ENCODE measurements around the gene CACNA2D2. TPM values are rescaled to one million over a fixed set of nuclear protein-coding genes. Genes with fewer than 3 reads are reported as not detected.

The CACNA2D2 gene
- total and polyA plus RNA-seq, 8 donors = 15.4 to 86.6 (median 30.2) TPM

DNA sequence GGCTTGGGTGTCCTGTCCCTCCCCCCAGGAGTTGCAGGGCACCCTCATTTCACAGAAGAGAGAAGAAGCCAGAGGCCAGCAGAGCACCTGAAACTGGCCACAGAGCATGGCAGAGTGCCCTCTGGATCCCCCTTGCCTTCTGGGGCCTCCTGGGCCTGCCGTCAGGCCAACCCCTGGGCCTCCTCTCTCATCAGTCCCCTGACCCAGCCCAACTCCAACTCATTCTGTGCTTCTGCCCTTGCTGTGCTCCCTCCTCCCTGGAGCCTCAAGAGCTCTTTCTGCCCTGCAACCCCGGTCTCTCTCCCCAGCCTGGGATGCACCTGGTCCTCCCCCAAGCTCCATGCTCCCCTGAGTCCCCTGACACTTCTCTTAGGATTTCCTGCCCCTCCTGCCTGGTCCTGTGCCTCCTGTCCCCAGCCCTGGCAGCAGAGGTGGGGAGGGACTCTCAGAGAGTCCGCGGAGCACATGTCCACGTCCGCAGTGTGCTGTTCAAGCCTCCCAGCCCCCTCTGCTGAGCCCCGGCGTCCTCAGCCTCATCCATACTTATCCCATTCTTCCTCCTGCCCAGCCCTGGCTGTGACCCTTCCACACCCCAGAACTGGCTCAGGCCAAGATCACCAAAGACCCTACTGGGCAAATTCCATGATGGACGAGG is 30.5 kb upstream of the CACNA2D2 start:
- Histone ChIP-seq H3K4me3 (no peak overlapping the region), H3K27me3 (peaks cover 0 to 28% of the 10 kb centered on the region in 2 donors), H3K9me3 (no peaks in the 10 kb centered on the region), H3K27ac (no peak overlapping the region), H3K4me1 (no peaks in the 10 kb centered on the region), H3K36me3 (no peaks in the 10 kb centered on the region)
- DNase-seq = no peak
- intact Hi-C loops (cut with DNase I) = loop anchor here in 1 of 2 donors (10.0 kb wide), 1 partner anchor 159 kb away; no protein-coding TSS in a partner anchor
- TF ChIP-seq, protein P1, sequence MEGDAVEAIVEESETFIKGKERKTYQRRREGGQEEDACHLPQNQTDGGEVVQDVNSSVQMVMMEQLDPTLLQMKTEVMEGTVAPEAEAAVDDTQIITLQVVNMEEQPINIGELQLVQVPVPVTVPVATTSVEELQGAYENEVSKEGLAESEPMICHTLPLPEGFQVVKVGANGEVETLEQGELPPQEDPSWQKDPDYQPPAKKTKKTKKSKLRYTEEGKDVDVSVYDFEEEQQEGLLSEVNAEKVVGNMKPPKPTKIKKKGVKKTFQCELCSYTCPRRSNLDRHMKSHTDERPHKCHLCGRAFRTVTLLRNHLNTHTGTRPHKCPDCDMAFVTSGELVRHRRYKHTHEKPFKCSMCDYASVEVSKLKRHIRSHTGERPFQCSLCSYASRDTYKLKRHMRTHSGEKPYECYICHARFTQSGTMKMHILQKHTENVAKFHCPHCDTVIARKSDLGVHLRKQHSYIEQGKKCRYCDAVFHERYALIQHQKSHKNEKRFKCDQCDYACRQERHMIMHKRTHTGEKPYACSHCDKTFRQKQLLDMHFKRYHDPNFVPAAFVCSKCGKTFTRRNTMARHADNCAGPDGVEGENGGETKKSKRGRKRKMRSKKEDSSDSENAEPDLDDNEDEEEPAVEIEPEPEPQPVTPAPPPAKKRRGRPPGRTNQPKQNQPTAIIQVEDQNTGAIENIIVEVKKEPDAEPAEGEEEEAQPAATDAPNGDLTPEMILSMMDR (IDR thresholded peaks at IDR 0.05) = no peak
- ATAC-seq = no peak

GRCh38 chr3:50533316-50533715 is 29.9 kb upstream of the CACNA2D2 start:
- ATAC-seq (no peak), DNase-seq (no peak)
- H3K27ac ChIP-seq = no peak overlapping the region
- H3K4me1 ChIP-seq = no peaks in the 10 kb centered on the region
- H3K27me3 ChIP-seq = peaks cover 0 to 28% of the 10 kb centered on the region in 2 donors
- TF ChIP-seq, protein P1 (IDR thresholded peaks at IDR 0.05) = no peak
- no peak overlapping the region for H3K4me3 ChIP-seq
- no peaks in the 10 kb centered on the region for H3K9me3 ChIP-seq
- no peaks in the 10 kb centered on the region for H3K36me3 ChIP-seq
- intact Hi-C loops (cut with DNase I) = loop anchor here in 1 of 2 donors (10.0 kb wide), 1 partner anchor 159 kb away; no protein-coding TSS in a partner anchor

- Histone ChIP-seq H3K4me3 (no peak overlapping the region), H3K27me3 (peaks cover 0 to 28% of the 10 kb centered on the region in 2 donors), H3K36me3 (no peaks in the 10 kb centered on the region), H3K4me1 (no peaks in the 10 kb centered on the region), H3K27ac (no peak overlapping the region), H3K9me3 (no peaks in the 10 kb centered on the region)
- DNase-seq (no peak), ATAC-seq (no peak)
- intact Hi-C loops (cut with DNase I) = loop anchor here in 1 of 2 donors (10.0 kb wide), 1 partner anchor 157 kb away; no protein-coding TSS in a partner anchor
- TF ChIP-seq, protein P1 (IDR thresholded peaks at IDR 0.05) = no peak
Observed at GRCh38 chr3:50532062-50532705, 28.8 kb upstream of the CACNA2D2 start.

GRCh38 chr3:50531201-50531600 is 27.8 kb upstream of the CACNA2D2 start:
- Histone ChIP-seq H3K9me3 (no peaks in the 10 kb centered on the region), H3K27ac (no peak overlapping the region), H3K27me3 (peaks cover 0 to 28% of the 10 kb centered on the region in 2 donors), H3K4me1 (no peaks in the 10 kb centered on the region), H3K4me3 (no peak overlapping the region), H3K36me3 (no peaks in the 10 kb centered on the region)
- no peak for ATAC-seq
- TF ChIP-seq, protein P1 (IDR thresholded peaks at IDR 0.05) = no peak
- intact Hi-C loops (cut with DNase I) = loop anchor here in 1 of 2 donors (10.0 kb wide), 1 partner anchor 156 kb away; no protein-coding TSS in a partner anchor
- no peak for DNase-seq
